B cell (primary cell): ENCODE measurements around the gene PC.

ENCODE experiments used
- CTCF ChIP-seq: fragments of 200-600 bp; IDR thresholded peaks from one replicate; pipeline ENCODE4 v1.8.0; 2022; ENCODE audit warnings: antibody characterized with exemption, mild to moderate bottlenecking
- EZH2 ChIP-seq: IDR thresholded peaks from 2 replicates; pipeline ENCODE4 v1.6.1; 2012; ENCODE audit warnings: borderline replicate concordance, low read depth, mild to moderate bottlenecking, moderate library complexity, low read length; ENCODE audit not compliant: insufficient read depth, poor library complexity, severe bottlenecking

- TF ChIP-seq CTCF, result no peak
- no peak for TF ChIP-seq EZH2
Measured at GRCh38 chr11:66936311-66936711, 21.9 kb downstream of the PC start.
